H1 (cell line): ENCODE data around the gene GATB. TPM values are rescaled to one million over a fixed set of nuclear protein-coding genes. Genes with fewer than 3 reads are reported as not detected.
A peak's percentile ranks its signal among the peaks of the same experiment; 100 is the strongest.

Experiments
- CTCF ChIA-PET: fragments of 300-600 bp; sonication (Branson Sonifier 250); formaldehyde crosslinking; loops from one replicate; lab custom pipeline; 2021; ENCODE audit not compliant: partially characterized antibody; lab: Charles Lee
- POLR2A ChIA-PET: fragments of 300-600 bp; sonication (Branson Sonifier 250); formaldehyde crosslinking; loops from one replicate; lab custom pipeline; 2021; ENCODE audit warnings: inconsistent platforms; ENCODE audit not compliant: partially characterized antibody; lab: Charles Lee
- DNase-seq, 2 experiments: peaks; one replicate each; pipeline versions ENCODE4 v3.0.0 to v3.0.0-alpha.2; 2010 to 2022; ENCODE audit warnings: low spot score in 2 of 2, low read depth in 1 of 2, mixed read lengths in 1 of 2
- FAIRE-seq: peaks from 2 replicates; lab custom pipeline; 2011; peaks lifted over from hg19 to GRCh38; lab: Jason Lieb, UNC
- H2AFZ ChIP-seq: 2 replicates; pipeline ENCODE4 v1.8.1; 2012; ENCODE audit warnings: low read length, inconsistent platforms
- H2AK5ac ChIP-seq: 2 replicates; pipeline ENCODE4 v1.6.1; 2013; ENCODE audit warnings: low read depth, low read length
- H2BK120ac ChIP-seq: replicated peaks from 2 replicates; pipeline ENCODE3; 2013; ENCODE audit warnings: low read depth, low read length, inconsistent platforms
- H2BK12ac ChIP-seq: 2 replicates; pipeline ENCODE4 v1.6.1; 2013; ENCODE audit warnings: low read depth, low read length
- H2BK15ac ChIP-seq: 2 replicates; pipeline ENCODE4 v1.6.1; 2013; ENCODE audit warnings: low read length
- H2BK20ac ChIP-seq: 2 replicates; pipeline ENCODE4 v1.6.1; 2013; ENCODE audit warnings: low read length
- H2BK5ac ChIP-seq: 2 replicates; pipeline ENCODE4 v1.6.1; 2013; ENCODE audit warnings: low read depth, low read length
- H3K14ac ChIP-seq: 2 replicates; pipeline ENCODE4 v1.6.1; 2013; ENCODE audit warnings: inconsistent platforms; ENCODE audit not compliant: insufficient read length
- H3K18ac ChIP-seq: 2 replicates; pipeline ENCODE4 v1.6.1; 2013; ENCODE audit warnings: low read length; ENCODE audit errors: extremely low read depth
- H3K23ac ChIP-seq: 2 replicates; pipeline ENCODE4 v1.6.1; 2013; ENCODE audit warnings: inconsistent platforms; ENCODE audit not compliant: insufficient read length
- H3K23me2 ChIP-seq: 2 replicates; pipeline ENCODE4 v1.6.1; 2013; ENCODE audit warnings: low read depth, low read length
- H3K27ac ChIP-seq: 2 replicates; pipeline ENCODE4 v1.6.1; 2011; ENCODE audit warnings: low read depth, low read length, inconsistent platforms
- H3K27me3 ChIP-seq, 4 experiments: replicated peaks in 1 of 4; 1 replicate in 1 of 4; 2 replicates in 3 of 4; pipeline versions ENCODE4 v1.6.1 to v1.8.1; 2011 to 2013; ENCODE audit warnings: low read length in 3 of 4, mild to moderate bottlenecking in 3 of 4, inconsistent platforms in 2 of 4, mixed read lengths in 2 of 4, moderate library complexity in 1 of 4; ENCODE audit not compliant: control insufficient read depth in 3 of 4, insufficient read depth in 3 of 4; ENCODE audit errors: extremely low read depth in 1 of 4
- H3K36me3 ChIP-seq, 4 experiments: 2 replicates each; pipeline versions ENCODE4 v1.6.1 to v1.8.1; 2011 to 2013; ENCODE audit warnings: mild to moderate bottlenecking in 4 of 4, low read length in 3 of 4, moderate library complexity in 2 of 4, control low read depth in 1 of 4, inconsistent platforms in 1 of 4; ENCODE audit not compliant: insufficient read depth in 4 of 4, control insufficient read depth in 2 of 4
- H3K4ac ChIP-seq: replicated peaks from 2 replicates; pipeline ENCODE3; 2013; ENCODE audit warnings: low read length, low read depth, mixed read lengths, inconsistent platforms; ENCODE audit not compliant: insufficient read length
- H3K4me1 ChIP-seq, 4 experiments: replicated peaks in 1 of 4; 1 replicate in 1 of 4; 2 replicates in 3 of 4; pipeline versions ENCODE4 v1.6.1 to v1.8.1; 2011 to 2013; ENCODE audit warnings: low read length in 3 of 4, inconsistent platforms in 2 of 4, mixed read lengths in 1 of 4; ENCODE audit not compliant: insufficient read depth in 4 of 4, control insufficient read depth in 3 of 4
- H3K4me2 ChIP-seq, 2 experiments: 2 replicates each; pipeline versions ENCODE4 v1.6.1 to v1.8.1; 2011 to 2013; ENCODE audit warnings: low read depth in 2 of 2, low read length in 2 of 2, control low read depth in 1 of 2, inconsistent platforms in 1 of 2, mild to moderate bottlenecking in 1 of 2; ENCODE audit not compliant: insufficient read depth in 1 of 2
- H3K4me3 ChIP-seq, 4 experiments: fragments of 200-600, 300-600 bp in 1 of 4; sonication (generic), shearing (Covaris generic), sonication (Bioruptor Twin) in 1 of 4; 2 replicates each; pipeline versions ENCODE4 v1.5.1 to v1.8.1; 2011 to 2016; ENCODE audit warnings: low read length in 4 of 4, low read depth in 3 of 4, control low read depth in 2 of 4, inconsistent platforms in 2 of 4, mild to moderate bottlenecking in 2 of 4, mixed read lengths in 1 of 4, moderate library complexity in 1 of 4; ENCODE audit not compliant: insufficient read depth in 2 of 4; ENCODE audit errors: extremely low read depth in 1 of 4
- H3K56ac ChIP-seq: replicated peaks from 2 replicates; pipeline ENCODE3; 2013; ENCODE audit warnings: low read depth, mild to moderate bottlenecking, mixed read lengths, low read length, inconsistent platforms; ENCODE audit not compliant: insufficient read length
- H3K79me1 ChIP-seq: 2 replicates; pipeline ENCODE4 v1.6.1; 2013; ENCODE audit warnings: low read depth, low read length, control low read depth
- H3K79me2 ChIP-seq, 2 experiments: 2 replicates each; pipeline versions ENCODE4 v1.6.1 to v1.8.1; 2012 to 2013; ENCODE audit warnings: low read length in 2 of 2, mild to moderate bottlenecking in 2 of 2, inconsistent platforms in 1 of 2; ENCODE audit not compliant: insufficient read depth in 2 of 2, control insufficient read depth in 1 of 2
- H3K9ac ChIP-seq, 4 experiments: replicated peaks in 1 of 4; 1 replicate in 1 of 4; 2 replicates in 3 of 4; pipeline versions ENCODE4 v1.6.1 to v1.8.1; 2011 to 2013; ENCODE audit warnings: low read depth in 3 of 4, low read length in 3 of 4, control low read depth in 2 of 4, mild to moderate bottlenecking in 2 of 4, moderate library complexity in 2 of 4, inconsistent platforms in 1 of 4; ENCODE audit errors: extremely low read depth in 1 of 4
- H3K9me3 ChIP-seq, 2 experiments: 2 replicates each; pipeline versions ENCODE4 v1.6.1 to v1.8.1; 2012 to 2013; ENCODE audit warnings: mild to moderate bottlenecking in 2 of 2, moderate library complexity in 2 of 2, control low read depth in 1 of 2, inconsistent platforms in 1 of 2, low read depth in 1 of 2, low read length in 1 of 2, mixed read lengths in 1 of 2; ENCODE audit not compliant: insufficient read depth in 2 of 2
- H4K20me1 ChIP-seq, 2 experiments: replicated peaks in 1 of 2; 2 replicates each; pipeline versions ENCODE3 to v1.8.1; 2011 to 2013; ENCODE audit warnings: inconsistent platforms in 2 of 2, low read length in 2 of 2, mild to moderate bottlenecking in 1 of 2; ENCODE audit not compliant: insufficient read depth in 2 of 2, control insufficient read depth in 1 of 2
- H4K5ac ChIP-seq: 2 replicates; pipeline ENCODE4 v1.6.1; 2013; ENCODE audit warnings: low read length, low read depth, mixed read lengths, inconsistent platforms; ENCODE audit not compliant: insufficient read length
- H4K8ac ChIP-seq: 2 replicates; pipeline ENCODE4 v1.8.0; 2013; ENCODE audit warnings: mild to moderate bottlenecking, moderate library complexity, low read length, inconsistent platforms; ENCODE audit not compliant: insufficient read depth; ENCODE audit errors: extremely low read depth
- H4K91ac ChIP-seq: replicated peaks from 2 replicates; pipeline ENCODE3; 2013; ENCODE audit warnings: low read length, mixed read lengths, inconsistent platforms; ENCODE audit not compliant: insufficient read length
- GTF2F1 ChIP-seq: IDR thresholded peaks from 2 replicates; pipeline ENCODE4 v1.6.1; 2012; ENCODE audit warnings: low read depth, low read length, improper control_type of control experiment, borderline replicate concordance
- JUND ChIP-seq: IDR thresholded peaks from 2 replicates; pipeline ENCODE4 v1.6.1; 2011; ENCODE audit warnings: mild to moderate bottlenecking, improper control_type of control experiment, low read length
- KDM1A ChIP-seq: fragments of 200-600, 300-600 bp; sonication (generic); IDR thresholded peaks from 2 replicates; pipeline ENCODE4 v1.7.1; 2016; ENCODE audit warnings: mild to moderate bottlenecking, low read length, borderline replicate concordance
- KDM5A ChIP-seq: fragments of 200-600 bp; IDR thresholded peaks from 2 replicates; pipeline ENCODE4 v1.7.1; 2012; ENCODE audit warnings: mild to moderate bottlenecking, low read length, inconsistent platforms, mixed read lengths
- RFX5 ChIP-seq: IDR thresholded peaks from 2 replicates; pipeline ENCODE4 v1.6.1; 2011; ENCODE audit warnings: low read depth, low read length, improper control_type of control experiment, borderline replicate concordance
- RXRA ChIP-seq: IDR thresholded peaks from 2 replicates; pipeline ENCODE4 v1.6.1; 2011; ENCODE audit warnings: low read depth, mild to moderate bottlenecking, low read length, moderate library complexity; ENCODE audit not compliant: insufficient read depth
- SIX5 ChIP-seq: IDR thresholded peaks from 2 replicates; pipeline ENCODE4 v1.6.1; 2011; ENCODE audit warnings: mild to moderate bottlenecking, low read depth, low read length
- TEAD4 ChIP-seq: IDR thresholded peaks from 2 replicates; pipeline ENCODE4 v1.6.1; 2012; ENCODE audit warnings: low read depth, low read length, inconsistent platforms, mixed read lengths
- ZNF274 ChIP-seq: IDR thresholded peaks from 2 replicates; pipeline ENCODE4 v1.7.0; 2012; ENCODE audit warnings: low read length, borderline replicate concordance; ENCODE audit errors: extremely low read depth
- WGBS, 2 experiments: shearing (Covaris generic) in 1 of 2; methylation state at CpG; one replicate each; pipeline versions ENCODE4 v1.1.6 to v1.1.7; 2013 to 2015; ENCODE audit warnings: low lambda C conversion rate in 2 of 2, mixed read lengths in 2 of 2, inconsistent platforms in 1 of 2, low coverage in 1 of 2, missing lambda C conversion rate in 1 of 2; ENCODE audit not compliant: insufficient replicate concordance in 2 of 2, insufficient coverage in 1 of 2, insufficient read length in 1 of 2; ENCODE audit errors: extremely low coverage in 1 of 2, missing lambda C conversion rate in 1 of 2; 5-methylcytosine and 5-hydroxymethylcytosine counted together
- polyA plus RNA-seq, 7 experiments: library from polyadenylated mRNA; depleted of rRNA in 3 of 7; stranded (reverse) in 5 of 7; unstranded in 2 of 7; fragments of >200 nt in 5 of 7; fragments of 200-250 nt in 2 of 7; gene quantifications; 1 replicate in 5 of 7; 2 replicates in 1 of 7; 4 replicates in 1 of 7; pipeline versions ENCODE4 v1.2.1 to v1.2.3, GENCODE V29; 2011 to 2013; ENCODE audit warnings: missing spikeins in 2 of 7, mixed read lengths in 2 of 7
- total RNA-seq: library from RNA; stranded (reverse); fragmentation: NEBNext Ultra II Directional; extraction: Animal tissue kit (Norgen Biotek cat#: 25700); gene quantifications from 2 replicates; pipeline ENCODE4 v1.2.1, GENCODE V29; 2021

Gene GATB
- total and polyA plus RNA-seq, 2 of the 8 experiments (the other 6 are each of a cell fraction or from before 2014, with no cell fraction given) = 15.3 to 18.0 TPM

- Histone ChIP-seq H3K14ac (no peak overlapping the region), H2BK5ac (no peak overlapping the region), H3K4me2 (no peak overlapping the region), H3K9ac (no peak overlapping the region), H3K36me3 (no peaks in the 10 kb centered on the region), H3K79me2 (no peaks in the 10 kb centered on the region), H3K56ac (no peak overlapping the region), H2BK15ac (no peak overlapping the region), H4K91ac (peak overlapping the region; percentile 61), H2BK12ac (peak overlapping the region; percentile 94; the same call in 1 of the 2 replicates), H3K79me1 (no peaks in the 10 kb centered on the region), H3K4me3 (no peak overlapping the region), H3K27me3 (no peaks in the 10 kb centered on the region; a peak in 1 of 7 replicates), H3K4ac (peak overlapping the region; percentile 17), H3K4me1 (peaks cover 0 to 8% (median 6%) of the 10 kb centered on the region in 4 experiments; a peak in 5 of 7 replicates), H3K9me3 (peaks cover 3 to 6% of the 10 kb centered on the region in 2 experiments; a peak in 2 of 4 replicates), H3K23me2 (no peaks in the 10 kb centered on the region)
- no peak for DNase-seq
- no peak for FAIRE-seq
- WGBS, 2 experiments = 96% methylated on average over 7 of the region's 7 CpGs; no CpG with 5 or more reads in 1 of the 2 experiments
- TF ChIP-seq JUND (no peak), KDM1A (no peak), SIX5 (no peak), RFX5 (no peak), KDM5A (no peak), TEAD4 (no peak), GTF2F1 (no peak), RXRA (no peak), ZNF274 (no peak)
- TF ChIP-seq, all 59 proteins: peak for 0
- H4K8ac ChIP-seq = no peak overlapping the region
- H2AK5ac ChIP-seq = no peak overlapping the region
- peak overlapping the region; percentile 96; the same call in 1 of the 2 replicates for H2BK20ac ChIP-seq
- H4K5ac ChIP-seq = no peak overlapping the region
- no peak overlapping the region for H3K23ac ChIP-seq
- no peak overlapping the region for H3K18ac ChIP-seq
- peak overlapping the region; percentile 70 for H2BK120ac ChIP-seq
- no peak overlapping the region for H2AFZ ChIP-seq
- H3K27ac ChIP-seq = no peak overlapping the region
- H4K20me1 ChIP-seq = no peaks in the 10 kb centered on the region
- POLR2A ChIA-PET = no interaction called here
- CTCF ChIA-PET = interaction anchor here (0.9 kb wide), 1 partner anchor 66 kb away, joined by 4 read pairs; no protein-coding TSS in a partner anchor
Measured at GRCh38 chr4:151807220-151807619, 46.4 kb upstream of the GATB start.
